ENCODE data around the gene PYROXD2.

PYROXD2 gene

DNA sequence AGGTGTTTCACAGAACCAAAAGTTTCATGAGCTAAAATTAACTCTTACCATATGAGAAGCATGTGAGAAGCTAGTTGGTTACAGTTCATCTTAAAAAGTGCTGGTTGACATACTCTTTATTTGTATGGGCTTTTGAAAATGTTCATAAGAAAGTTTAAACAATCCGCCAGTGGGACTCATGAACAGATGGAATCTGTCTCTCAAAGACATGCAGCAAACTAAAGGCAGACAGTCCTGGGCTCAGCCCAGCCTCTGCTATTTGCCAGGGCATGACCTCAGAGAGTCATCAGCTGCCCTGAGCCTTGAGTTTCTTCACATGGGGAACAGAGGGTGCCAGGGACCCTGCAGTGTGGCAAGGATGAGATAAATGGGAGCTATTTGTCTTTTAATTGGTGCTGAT is 3.2 kb downstream of the PYROXD2 start:
- DNase-seq, result no peak

DNA sequence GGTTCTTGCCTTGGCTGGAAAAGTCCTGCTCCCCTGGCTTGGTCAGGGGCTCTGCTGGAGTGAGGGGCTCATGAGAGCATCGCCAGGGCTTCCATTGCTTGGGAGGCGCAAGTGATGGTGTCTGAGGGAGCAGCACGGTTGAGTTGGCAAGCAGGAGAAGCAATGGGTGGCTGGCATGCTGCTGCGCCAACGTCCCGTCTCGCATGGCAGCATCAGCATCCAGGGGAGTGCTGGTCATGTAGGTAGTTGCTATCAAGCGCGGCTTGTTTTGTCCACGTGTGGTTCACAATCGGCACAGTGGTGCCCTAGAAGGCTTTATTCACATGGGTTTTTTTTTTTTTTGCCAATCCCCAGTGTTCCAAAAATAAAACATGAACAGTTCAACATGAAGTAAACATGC is 3.8 kb downstream of the PYROXD2 start:
- DNase-seq, result no peak

DNA sequence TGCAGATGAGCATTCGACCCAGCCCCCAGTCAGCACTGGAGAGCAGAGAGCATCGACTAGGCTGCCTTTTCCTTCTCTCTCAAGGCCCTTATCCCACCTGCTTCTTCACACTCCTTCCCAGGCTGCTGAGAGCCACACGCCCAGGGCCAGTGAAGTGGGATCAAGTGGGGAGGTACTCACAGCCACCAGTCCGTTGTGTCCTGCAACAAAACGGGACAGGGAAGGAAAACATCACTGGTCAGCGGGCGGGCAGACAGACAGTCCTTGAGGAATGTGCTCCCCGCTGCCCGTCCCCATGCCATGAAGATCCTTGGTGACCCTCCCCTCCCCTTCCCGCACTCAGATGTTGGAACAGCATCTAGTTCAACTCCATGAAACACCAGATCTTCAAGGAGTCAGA is 4.2 kb downstream of the PYROXD2 start:
- DNase-seq, result no peak

DNA sequence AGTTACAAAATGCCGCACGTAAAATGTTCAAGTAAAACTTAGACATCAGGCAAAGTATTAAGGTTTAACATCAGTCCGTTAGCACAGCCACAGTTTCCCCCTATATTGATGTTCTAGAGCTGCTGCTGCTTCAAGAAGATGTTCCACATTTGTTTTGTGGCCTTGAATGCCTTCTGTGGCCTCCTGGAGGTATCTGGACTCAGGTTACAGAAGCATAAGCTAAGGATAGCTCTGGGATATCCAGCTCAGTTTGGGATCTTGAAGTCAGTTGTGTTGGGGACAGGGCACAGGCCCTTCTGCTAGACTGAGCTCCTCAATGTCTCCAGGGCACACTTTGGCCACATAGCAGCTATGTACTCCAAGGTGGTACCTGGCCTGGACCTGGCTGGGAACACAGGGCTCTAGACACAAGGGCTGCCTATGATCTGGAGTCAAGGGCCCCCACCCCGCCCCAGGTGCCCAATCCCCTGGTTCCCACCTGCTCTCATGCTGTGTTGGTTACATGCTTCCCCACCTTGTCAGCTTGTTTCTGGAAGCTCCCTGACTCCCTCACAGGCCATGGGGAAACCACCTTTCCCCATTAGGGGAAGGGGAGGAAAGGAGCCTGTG is 4.7 kb downstream of the PYROXD2 start:
- DNase-seq, result no peak

DNA sequence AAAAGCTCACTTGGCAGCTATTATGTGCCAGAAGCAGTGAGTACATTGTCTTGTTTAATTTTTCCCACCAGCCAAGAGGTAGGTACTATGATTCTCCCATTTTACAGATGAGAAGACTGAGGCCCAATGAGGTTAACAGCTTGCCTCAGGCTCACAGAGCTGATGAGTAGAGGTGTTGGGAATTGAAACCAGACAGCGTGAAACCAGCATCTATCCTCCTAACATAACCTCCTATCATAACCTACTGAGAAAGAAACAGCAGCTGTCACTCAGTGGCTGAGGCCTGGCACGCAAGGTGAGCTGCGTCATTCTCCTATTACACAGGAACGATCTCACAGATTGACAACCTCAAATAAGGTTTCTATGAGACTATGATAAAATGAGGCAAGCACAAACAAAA is 6.2 kb downstream of the PYROXD2 start:
- no peak for DNase-seq

DNA sequence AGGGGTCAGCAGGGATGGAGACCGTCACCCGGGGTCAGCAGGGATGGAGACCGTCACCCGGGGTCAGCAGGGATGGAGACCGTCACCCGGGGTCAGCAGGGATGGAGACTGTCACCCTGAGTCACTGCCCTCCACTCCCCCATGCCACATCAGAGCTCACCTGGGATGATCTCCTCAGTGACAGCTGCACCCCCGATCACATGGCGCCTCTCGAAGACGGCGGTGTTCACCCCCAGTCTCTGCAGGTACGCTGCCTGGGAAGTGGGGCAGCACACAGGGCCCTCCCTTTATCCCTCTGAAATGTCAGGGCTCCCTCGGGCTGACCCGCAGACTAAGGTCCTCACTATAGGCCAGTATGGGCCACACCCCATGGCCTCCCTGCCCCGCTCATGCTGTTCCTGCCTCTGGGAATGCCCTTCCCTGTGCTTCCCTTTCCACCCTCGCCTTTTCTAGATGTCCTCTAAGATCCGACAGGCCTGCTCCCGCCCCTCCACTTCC is 7.2 kb downstream of the PYROXD2 start:
- DNase-seq, result no peak

DNA sequence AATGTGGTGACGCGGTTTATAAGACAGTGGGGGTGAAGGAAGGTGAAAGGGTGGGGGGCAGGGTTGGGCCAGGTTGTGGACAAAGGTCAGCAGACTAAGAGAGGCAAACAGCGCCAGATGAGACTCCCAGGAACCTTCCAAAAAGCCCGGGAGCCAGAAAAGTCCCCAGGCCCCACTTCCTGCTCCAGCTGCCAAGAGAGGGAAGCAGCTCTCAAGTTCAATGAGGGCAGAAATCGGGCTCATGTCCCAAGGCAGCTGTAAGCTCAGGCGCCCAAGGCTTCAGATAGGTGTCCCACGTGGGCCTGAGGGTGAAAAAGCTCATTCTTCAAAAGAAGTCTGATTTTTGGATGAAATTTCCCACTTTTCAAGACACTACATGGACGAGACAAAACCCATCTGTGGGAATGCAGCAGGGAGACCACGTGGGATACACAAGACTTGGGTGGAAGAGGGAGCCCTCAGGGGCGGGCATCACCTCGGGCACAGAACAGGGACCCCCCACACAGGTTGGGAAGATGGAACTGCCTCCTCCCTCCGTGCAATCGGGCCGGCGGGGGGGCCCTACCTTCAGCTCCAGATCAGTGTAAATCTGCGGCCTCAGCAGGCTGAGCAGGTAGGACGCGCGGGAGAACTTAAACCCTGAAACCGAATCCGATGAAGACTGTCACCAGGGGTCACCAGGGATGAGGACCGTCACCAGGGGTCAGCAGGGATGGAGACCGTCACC is 7.8 kb downstream of the PYROXD2 start:
- DNase-seq, result no peak

DNA sequence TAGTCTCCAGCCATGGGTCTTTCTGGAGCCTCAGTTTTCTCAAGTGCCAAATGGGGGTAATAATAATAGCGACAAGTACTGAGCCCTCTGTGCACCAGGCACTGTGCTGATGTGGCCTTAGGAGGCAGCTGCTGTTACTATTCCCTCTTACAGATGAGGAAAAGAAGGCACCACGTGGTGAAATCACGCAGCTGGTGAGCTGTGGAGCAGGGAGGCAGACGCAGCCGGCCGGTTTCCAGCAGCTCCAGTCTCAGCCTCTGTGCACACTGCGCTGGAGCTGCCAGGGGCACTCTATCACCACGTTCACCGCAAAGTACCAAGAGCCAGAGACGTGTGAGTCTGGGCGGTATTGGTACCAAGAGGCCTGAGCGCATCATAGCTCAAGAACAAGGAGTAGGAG is 9.6 kb downstream of the PYROXD2 start:
- no peak for DNase-seq

DNA sequence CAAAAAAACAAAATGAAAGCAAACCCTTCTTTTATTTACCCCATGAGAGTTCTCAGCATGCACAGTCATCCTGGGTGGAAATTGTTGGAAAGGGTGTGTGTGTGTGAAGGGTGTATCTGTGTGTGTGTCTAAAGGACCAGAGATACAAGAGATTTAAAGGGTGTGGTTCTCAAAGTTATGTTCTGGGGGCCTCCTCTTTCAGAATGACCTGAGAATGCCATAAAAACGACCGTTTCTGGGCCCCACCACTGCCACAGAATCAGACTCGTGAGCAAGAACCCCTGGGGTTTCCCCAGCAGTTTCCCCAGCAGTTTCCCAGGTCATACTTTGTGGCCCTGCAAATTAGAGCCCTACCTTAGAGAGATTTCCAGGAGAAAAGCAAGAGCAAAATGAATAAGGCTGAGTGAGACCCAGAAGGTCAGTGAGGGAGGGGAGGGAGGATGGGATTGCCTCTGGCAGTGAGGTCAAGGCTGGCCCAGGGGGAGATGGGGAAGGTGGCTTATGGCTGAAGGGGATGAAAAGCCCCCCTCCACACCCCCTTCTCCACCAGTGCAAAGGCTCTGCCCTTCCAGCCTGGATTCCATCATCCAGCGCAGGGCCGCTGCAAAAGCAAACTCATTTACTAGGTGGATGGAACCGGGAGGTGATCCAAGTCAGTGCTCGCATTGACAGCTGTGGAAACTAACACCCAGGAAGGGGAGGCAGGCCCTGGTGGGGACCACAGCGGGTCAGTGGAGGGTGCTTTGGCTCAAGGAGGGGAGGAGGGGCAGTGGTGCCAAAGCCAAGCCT is 10.2 kb downstream of the PYROXD2 start:
- no peak for DNase-seq

DNA sequence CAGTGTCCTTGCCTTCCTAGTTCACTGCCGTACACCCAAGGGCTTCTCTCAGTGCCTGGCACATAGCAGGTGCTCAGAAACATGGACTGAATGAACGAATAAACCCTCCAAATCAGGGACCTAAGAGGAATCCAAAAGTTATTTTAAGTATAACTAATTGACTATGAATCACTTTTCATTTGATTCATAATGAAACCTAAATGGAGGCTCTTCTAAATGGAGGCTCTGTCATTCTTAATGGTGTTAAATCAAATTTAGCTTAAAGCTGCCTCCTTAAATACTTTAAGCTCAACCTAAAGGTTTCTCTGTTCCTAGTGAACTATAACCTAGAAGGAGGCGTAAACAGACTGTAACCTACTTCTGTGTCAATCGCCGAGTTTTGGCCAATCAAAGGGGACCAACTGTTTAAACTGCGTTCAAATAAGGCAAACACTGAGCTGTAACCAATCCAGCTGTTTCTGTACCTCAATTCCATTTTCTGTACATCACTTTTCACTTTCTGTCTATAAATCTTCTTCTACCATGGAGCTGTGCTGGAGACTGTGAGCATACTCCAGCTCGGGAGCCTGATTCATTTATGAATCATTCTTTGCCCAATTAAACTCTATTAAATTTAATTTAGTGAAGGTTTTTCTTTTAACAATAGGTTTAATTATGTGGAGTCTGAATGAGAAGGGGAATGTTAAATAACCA is 11.0 kb downstream of the PYROXD2 start:
- DNase-seq, result no peak

DNA sequence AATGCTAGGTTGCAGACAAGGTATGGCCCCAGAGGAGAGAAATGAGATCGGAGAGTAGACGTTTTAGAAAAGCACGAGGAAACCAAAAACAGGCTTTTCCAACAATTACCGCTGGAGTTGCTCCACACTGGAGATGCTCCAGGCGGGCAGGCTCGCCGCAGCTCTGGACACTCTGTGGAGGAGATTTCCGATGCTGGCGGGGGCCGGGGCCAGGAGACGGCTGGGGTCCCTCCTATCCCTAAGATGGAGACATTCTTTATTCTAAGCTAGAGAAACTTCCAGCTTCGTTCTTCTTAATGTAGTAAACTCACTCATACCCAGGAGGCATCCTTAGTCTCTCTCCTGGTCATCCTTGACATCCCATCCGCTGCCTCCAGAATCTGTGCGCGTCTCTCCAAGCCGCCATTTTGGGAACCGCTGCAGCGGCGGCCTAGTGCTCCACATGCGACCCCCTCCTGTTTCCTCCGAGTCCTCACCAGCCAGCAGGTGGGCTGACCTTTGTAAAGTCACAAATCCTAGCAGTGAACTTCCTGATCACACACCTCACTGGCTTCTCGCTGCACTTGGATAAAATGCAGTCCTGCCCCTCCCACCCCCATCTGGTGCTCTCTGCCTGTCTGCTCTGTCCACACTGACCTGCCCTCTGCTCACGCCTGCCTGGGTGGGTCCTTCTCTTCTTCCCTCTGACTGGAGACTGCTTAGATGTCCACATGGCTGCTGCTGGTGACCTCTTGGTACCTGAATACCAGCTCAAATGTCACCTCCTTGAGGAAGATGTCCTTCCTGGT is 11.9 kb downstream of the PYROXD2 start:
- no peak for DNase-seq

DNA sequence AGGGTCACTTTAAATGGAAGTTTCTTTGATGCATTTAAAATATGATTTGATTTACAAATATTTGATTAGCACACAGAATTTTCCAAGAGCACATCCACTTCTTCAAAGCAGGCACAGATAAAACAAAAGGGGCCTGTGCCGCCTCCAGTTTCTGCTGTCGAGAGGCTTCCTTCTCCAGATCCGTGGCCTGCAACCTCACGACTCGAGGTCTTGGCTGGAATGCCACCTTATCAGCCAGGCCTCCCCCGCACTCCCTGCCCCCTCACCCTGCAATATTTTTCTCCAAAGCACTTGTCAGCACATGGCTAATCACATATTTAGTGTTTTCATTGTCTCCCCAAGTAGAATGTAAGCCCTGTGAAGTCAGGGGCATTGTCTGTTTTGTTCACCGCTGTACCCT is 12.5 kb downstream of the PYROXD2 start:
- no peak for DNase-seq

DNA sequence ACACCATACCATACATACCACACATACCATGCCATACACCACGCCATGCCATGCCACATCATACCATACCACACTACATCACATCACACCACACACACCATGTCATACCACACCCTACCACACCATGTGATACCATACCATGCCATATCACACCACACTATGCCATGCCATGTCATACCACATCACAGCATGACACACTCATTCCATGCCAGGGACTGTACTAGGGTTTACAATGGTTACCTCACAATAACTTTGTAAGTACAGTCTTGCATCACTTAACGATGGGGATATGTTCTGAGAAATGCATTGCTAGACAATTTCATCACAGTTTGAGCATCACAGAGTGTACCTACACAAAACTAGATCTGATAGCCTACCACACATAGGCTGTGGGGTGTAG is 14.5 kb downstream of the PYROXD2 start:
- no peak for DNase-seq

DNA sequence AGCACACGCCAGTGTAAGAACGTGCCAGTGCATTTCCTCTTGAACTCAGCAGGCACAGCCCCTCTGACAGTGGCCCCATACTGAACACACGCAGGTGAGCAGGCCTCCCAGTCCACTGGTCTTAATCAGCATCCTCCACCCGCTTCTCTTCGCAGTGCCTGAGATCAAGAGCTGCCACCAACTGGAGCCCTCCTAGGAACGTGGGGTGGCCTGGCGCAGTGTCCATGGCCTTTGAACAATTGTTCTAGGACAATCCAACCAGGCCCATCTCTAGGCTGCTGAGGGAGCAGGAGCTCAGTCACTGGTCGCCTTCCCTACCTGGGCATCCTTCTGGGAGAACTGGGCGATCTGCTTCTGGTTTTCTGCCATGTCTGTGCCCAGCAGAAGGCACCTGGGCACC is 15.2 kb downstream of the PYROXD2 start:
- no peak for DNase-seq

DNA sequence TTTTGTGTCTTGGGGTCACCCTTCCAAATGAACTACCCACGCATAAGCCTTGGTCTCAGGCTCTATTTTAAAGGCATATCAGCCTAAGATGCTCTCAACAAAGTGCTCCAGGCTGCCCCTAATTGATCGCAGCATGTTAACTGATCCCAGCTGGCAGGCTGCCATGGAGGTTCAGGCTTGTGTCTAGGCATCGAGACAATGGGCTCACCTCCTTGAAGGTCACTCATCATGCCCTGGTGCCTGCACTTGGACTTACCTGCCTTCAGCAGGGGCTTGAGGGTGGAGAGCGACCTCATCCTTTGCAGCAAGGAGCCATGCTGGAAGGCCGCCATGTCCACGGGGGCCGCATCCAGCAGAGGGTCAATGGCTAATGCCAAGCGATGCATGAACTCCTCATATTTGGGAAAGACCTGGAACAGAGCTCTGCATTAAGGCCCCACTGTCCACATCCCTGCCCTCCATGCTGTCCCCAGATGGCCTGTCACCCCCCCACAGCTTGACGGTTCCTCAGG is 17.8 kb downstream of the PYROXD2 start:
- DNase-seq, result no peak

DNA sequence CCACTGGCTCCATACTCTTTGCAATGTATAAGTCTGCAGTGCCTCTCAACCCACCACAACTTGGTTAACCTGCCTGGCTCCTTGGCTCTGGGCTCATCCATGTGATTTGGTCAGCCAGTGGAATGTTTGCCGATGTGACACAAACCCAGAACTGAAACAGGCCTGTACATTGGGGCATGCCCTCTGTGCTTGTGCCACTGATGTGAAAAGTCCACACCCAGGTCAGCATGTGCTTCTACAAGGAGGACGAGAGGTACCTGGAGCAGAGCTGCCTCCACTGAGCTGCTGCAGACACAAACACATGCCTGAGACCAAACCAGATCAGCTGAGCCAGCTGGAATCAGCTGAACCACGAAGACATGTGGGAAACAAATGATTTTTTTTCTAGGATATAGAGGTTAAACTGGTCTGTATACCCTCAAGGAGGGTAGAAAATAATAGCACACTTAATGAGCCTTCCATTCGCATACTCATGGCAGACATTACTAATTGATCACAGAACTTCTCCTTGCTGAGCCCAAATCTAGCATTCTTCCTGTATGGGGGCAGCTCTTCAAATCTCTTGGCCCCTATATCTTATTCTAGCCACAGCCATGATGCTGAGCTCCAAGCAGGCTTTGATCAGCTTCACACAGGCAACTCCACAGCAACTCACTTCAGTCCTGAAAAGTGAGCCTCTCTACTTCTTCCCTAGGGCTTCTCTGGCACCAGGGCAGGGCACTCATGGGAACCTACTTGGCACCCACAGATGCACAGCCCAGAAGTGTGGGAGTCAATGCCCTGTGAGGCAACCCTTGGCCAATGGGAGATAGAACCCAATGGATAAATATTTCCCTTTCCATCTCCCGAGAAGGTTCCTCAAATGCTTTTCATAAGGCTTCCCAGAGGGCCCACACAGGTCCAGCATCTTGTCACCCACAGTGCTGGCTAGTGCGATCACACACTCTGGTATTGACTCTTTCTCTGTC is 18.6 kb downstream of the PYROXD2 start:
- no peak for DNase-seq

DNA sequence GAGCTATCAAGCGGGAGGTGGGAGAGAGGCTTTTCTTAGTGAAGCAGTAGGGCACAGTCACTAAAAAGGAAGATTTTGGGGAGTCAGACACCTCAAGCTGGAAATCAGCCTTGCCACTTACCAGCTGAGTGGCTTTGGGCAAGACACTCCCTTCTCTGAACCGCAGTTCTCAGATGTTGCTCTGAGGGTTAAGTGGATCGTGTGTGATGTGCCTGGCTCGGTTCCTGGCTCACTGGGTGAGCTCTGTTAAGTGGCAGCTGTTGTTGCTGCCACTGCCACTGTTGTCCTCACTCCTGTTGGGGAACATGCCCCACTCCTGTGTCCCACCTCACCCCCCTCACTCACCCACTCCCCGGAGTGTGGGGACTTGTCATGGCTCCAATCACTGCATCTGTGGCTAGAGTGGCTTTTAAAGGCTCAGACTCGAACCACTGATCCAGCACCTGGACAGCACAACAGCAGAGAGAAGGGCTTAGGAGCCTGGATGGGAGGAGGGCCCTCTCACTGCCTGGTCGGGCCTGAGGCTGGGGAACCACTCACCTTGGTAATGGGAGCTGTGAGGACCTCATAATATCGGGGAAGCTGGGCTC is 20.0 kb downstream of the PYROXD2 start:
- DNase-seq, result no peak

DNA sequence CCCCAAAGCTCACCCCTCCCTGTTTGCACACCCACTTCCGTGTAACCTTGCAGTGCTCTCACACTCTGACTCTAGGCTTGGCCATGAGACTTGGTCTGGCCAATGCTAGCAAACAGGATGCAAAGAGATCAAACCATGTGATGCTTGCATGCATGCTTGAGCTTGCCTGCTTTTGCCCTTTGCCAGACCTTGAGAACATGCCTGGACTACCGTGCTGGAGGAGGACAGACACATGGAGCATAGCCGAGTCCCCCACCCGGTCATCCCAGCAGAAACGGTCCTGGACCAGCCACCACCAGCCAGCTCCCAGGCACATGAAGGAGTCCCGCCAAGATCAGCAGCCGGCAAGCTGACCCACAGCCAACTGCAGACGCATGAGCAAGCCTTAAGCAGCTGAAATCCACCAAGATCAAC is 23.4 kb downstream of the PYROXD2 start:
- no peak for DNase-seq

DNA sequence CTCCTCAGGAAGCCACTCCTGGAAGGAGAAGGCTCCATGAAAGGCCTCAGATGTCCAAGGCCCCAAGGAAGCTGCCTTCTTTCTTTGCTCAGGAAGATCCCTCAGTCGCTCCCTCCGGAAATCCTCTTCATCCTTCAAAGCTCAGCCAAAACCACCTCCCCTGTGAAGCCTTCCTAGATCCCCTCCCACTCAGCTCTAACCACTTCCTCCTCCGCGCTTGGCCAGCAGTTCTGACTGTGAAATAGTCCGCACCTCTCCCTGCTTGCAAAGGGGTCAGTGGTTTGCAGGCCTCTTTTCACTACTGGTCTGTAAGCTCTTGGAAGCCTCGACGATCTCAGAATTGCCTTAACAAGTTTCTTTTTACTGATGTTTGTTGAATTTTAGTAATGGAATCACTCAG is 23.9 kb downstream of the PYROXD2 start:
- no peak for DNase-seq

DNA sequence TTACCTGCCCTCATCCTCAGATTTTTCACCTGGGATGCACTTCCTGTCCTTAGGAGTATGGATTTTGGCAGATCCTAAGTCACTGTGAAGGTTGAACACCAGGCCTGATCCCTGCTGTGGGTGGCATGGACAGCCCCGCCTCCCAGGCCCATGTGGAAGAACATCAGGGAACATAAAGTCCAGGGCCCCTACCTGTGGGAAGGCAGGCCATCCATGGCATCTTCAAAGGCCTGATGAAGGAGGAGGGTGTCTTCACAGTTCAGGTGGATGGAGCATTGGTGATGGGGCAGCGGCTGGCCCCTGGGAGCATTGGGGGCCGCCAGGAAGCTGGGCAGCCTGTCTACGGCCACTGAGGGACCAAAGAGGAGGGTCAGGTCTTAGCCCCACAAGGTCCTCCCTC is 24.6 kb downstream of the PYROXD2 start:
- DNase-seq, result no peak

DNA sequence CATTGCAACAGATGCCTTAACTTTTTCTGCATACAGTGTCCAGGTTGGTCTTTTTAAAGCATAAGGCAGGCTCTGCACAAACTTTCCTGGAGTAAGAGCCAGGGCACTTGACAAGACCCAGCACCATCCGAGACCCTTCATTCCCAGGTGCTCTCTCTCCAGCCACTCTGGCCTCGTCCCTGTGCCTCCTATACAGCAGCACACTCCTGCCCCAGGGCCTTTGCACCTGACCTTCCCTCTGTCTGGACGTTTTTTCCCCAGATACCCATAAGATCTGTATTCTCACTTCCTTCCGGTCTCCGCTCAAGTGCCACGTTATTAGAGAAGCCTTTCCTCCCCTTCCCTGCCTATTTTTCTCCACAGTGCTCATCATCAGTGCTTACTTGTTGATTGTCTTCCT is 25.6 kb downstream of the PYROXD2 start:
- no peak for DNase-seq
